K562 (cell line): Measurements from ENCODE around the gene GNG14. TPM values are rescaled to one million over a fixed set of nuclear protein-coding genes. Genes with fewer than 3 reads are reported as not detected.

Experiments used
- ATAC-seq: fragments of 200-7000 bp; cut with Tn5 transposase; 3 replicates; pipeline ENCODE4 v1.9.1; 2020; ENCODE audit warnings: moderate library complexity
- BruUV-seq: library from RNA; stranded (reverse); fragments of 400-500 nt; replicated peaks from 2 replicates; lab custom pipeline; 2021; lab: Mats Ljungman, UMichigan
- CTCF ChIA-PET: fragments of 300-600 bp; formaldehyde crosslinking; extraction: SDS; loops from one replicate; lab custom pipeline; 2021; ENCODE audit warnings: low intra/inter-chr PET ratio; lab: Yijun Ruan, JAX
- POLR2A ChIA-PET: fragments of 300-600, 350-650 bp; sonication (Branson Sonifier 250); formaldehyde crosslinking; extraction: SDS; loops from one replicate; lab custom pipeline; 2021; ENCODE audit warnings: antibody characterized with exemption, inconsistent platforms; lab: Yijun Ruan, JAX
- DNase-seq, 4 experiments: peaks; one replicate each; pipeline versions ENCODE4 v3.0.0 to v3.0.0-alpha.2; 2011 to 2018; ENCODE audit warnings: low spot score in 3 of 4, mixed read lengths in 3 of 4; ENCODE audit errors: extremely low read depth in 1 of 4
- FAIRE-seq: peaks from 2 replicates; lab custom pipeline; 2011; peaks lifted over from hg19 to GRCh38; lab: Jason Lieb, UNC
- H2AFZ ChIP-seq: 2 replicates; pipeline ENCODE4 v1.6.0; 2011; ENCODE audit warnings: low read depth, low read length, control low read depth, inconsistent platforms
- H3K27ac ChIP-seq: fragments of 200-600 bp; 3 replicates; pipeline ENCODE4 v1.8.0; 2011; ENCODE audit warnings: low read depth, mild to moderate bottlenecking, control low read depth, inconsistent platforms, low read length, moderate library complexity, mixed read lengths; ENCODE audit errors: extremely low read depth
- H3K27me3 ChIP-seq, 2 experiments: fragments of 300-600 bp in 1 of 2; 2 replicates in 1 of 2; 3 replicates in 1 of 2; pipeline versions ENCODE4 v1.6.0 to v1.8.0; 2011; ENCODE audit warnings: inconsistent platforms in 2 of 2, low read length in 2 of 2, mild to moderate bottlenecking in 1 of 2, mixed read lengths in 1 of 2, moderate library complexity in 1 of 2; ENCODE audit not compliant: control insufficient read depth in 2 of 2, insufficient read depth in 2 of 2
- H3K36me3 ChIP-seq: fragments of 300-600 bp; 3 replicates; pipeline ENCODE4 v1.8.0; 2011; ENCODE audit warnings: mild to moderate bottlenecking, low read length, inconsistent platforms; ENCODE audit not compliant: control insufficient read depth, insufficient read depth
- H3K4me1 ChIP-seq, 2 experiments: fragments of 200-600 bp in 1 of 2; replicated peaks in 1 of 2; 2 replicates in 1 of 2; 3 replicates in 1 of 2; pipeline versions ENCODE4 v1.5.1 to v1.8.0; 2011; ENCODE audit warnings: inconsistent platforms in 2 of 2, low read length in 2 of 2, mild to moderate bottlenecking in 1 of 2, mixed read lengths in 1 of 2, moderate library complexity in 1 of 2; ENCODE audit not compliant: control insufficient read depth in 2 of 2, insufficient read depth in 2 of 2
- H3K4me2 ChIP-seq: 2 replicates; pipeline ENCODE4 v1.6.1; 2011; ENCODE audit warnings: low read length, control low read depth, inconsistent platforms, mixed read lengths; ENCODE audit not compliant: insufficient read depth
- H3K4me3 ChIP-seq: fragments of 200-600 bp; sonication (generic), shearing (Covaris generic); 2 replicates; pipeline ENCODE4 v1.5.1; 2016; ENCODE audit warnings: control low read depth, inconsistent platforms
- H3K79me2 ChIP-seq: fragments of 200-600 bp; 3 replicates; pipeline ENCODE4 v1.8.0; 2011; ENCODE audit warnings: low read length, inconsistent platforms; ENCODE audit not compliant: control insufficient read depth, insufficient read depth
- H3K9ac ChIP-seq, 2 experiments: 2 replicates each; pipeline versions ENCODE4 v1.6.0 to v1.6.1; 2011; ENCODE audit warnings: low read depth in 2 of 2, low read length in 2 of 2, control low read depth in 1 of 2, inconsistent platforms in 1 of 2, mild to moderate bottlenecking in 1 of 2, mixed read lengths in 1 of 2; ENCODE audit not compliant: insufficient read depth in 1 of 2
- H3K9me1 ChIP-seq: one replicate; pipeline ENCODE4 v1.6.0; 2011; ENCODE audit warnings: inconsistent platforms, mild to moderate bottlenecking, low read length, moderate library complexity; ENCODE audit not compliant: control insufficient read depth, insufficient read depth
- H3K9me3 ChIP-seq: replicated peaks from 2 replicates; pipeline ENCODE4 v1.5.1; 2011; ENCODE audit warnings: low read depth, low read length, inconsistent platforms; ENCODE audit not compliant: control insufficient read depth, insufficient read depth
- H4K20me1 ChIP-seq: replicated peaks from 2 replicates; pipeline ENCODE4 v1.6.1; 2011; ENCODE audit warnings: low read length, inconsistent platforms, mixed read lengths; ENCODE audit not compliant: control insufficient read depth, insufficient read depth
- BRD9 ChIP-seq: fragments of 450-650 bp; IDR thresholded peaks from 2 replicates; pipeline ENCODE4 v1.6.1; 2018; ENCODE audit warnings: low read depth; ENCODE audit not compliant: partially characterized antibody
- E2F1 ChIP-seq: sonication (generic); formaldehyde crosslinking; IDR thresholded peaks from 2 replicates; pipeline ENCODE4 v1.8.1; 2023; ENCODE audit warnings: mild to moderate bottlenecking, missing genetic modification reagents, moderate library complexity
- ERF ChIP-seq: fragments of 450-650 bp; formaldehyde crosslinking; IDR thresholded peaks from 2 replicates; pipeline ENCODE4 v1.4.0; 2020; ENCODE audit warnings: mild to moderate bottlenecking, mixed read lengths
- ETV5 ChIP-seq: sonication (generic); formaldehyde crosslinking; IDR thresholded peaks from 2 replicates; pipeline ENCODE4 v1.4.0; 2020; ENCODE audit warnings: low read depth, mild to moderate bottlenecking, missing genetic modification reagents
- FOXK2 ChIP-seq, 2 experiments: fragments of 450-650 bp; IDR thresholded peaks in 1 of 2; conservative IDR thresholded peaks in 1 of 2; 2 replicates each; pipeline ENCODE4 v1.6.1; 2016; ENCODE audit warnings: low read depth in 2 of 2, mild to moderate bottlenecking in 1 of 2
- HMGXB4 ChIP-seq: sonication (generic); formaldehyde crosslinking; IDR thresholded peaks from 2 replicates; pipeline ENCODE4 v1.8.1; 2023; ENCODE audit warnings: mild to moderate bottlenecking, missing genetic modification reagents
- MTF1 ChIP-seq: fragments of 250-450 bp; sonication (Bioruptor Pico); IDR thresholded peaks from 2 replicates; pipeline ENCODE4 v1.9.0; 2021; ENCODE audit warnings: moderate library complexity, mild to moderate bottlenecking, inconsistent platforms, borderline replicate concordance
- SETDB1 ChIP-seq: IDR thresholded peaks from one replicate; pipeline ENCODE4 v1.6.1; 2012; ENCODE audit warnings: low read length, control low read depth, inconsistent platforms
- TAF15 ChIP-seq: fragments of 200-400 bp; formaldehyde crosslinking; IDR thresholded peaks from 2 replicates; pipeline ENCODE4 v1.6.1; 2017; ENCODE audit warnings: mild to moderate bottlenecking, low read depth, low read length, moderate library complexity
- THRAP3 ChIP-seq: fragments of 450-650 bp; IDR thresholded peaks from 2 replicates; pipeline ENCODE4 v1.6.1; 2016; ENCODE audit warnings: mild to moderate bottlenecking, inconsistent platforms, borderline replicate concordance
- ZBTB33 ChIP-seq: sonication (generic); formaldehyde crosslinking; IDR thresholded peaks from 2 replicates; pipeline ENCODE4 v1.8.1; 2023; ENCODE audit warnings: mild to moderate bottlenecking, missing genetic modification reagents
- ZKSCAN8 ChIP-seq: fragments of 200-800 bp; sonication (Bioruptor generic); IDR thresholded peaks from 2 replicates; pipeline ENCODE4 v1.6.1; 2016; ENCODE audit warnings: missing genetic modification characterization, missing compliant biosample characterization
- ZNF561 ChIP-seq: fragments of 450-650 bp; formaldehyde crosslinking; conservative IDR thresholded peaks from 2 replicates; pipeline ENCODE4 v1.4.0; 2020; ENCODE audit warnings: mild to moderate bottlenecking, moderate library complexity
- ZNF655 ChIP-seq: fragments of 250-450 bp; sonication (Bioruptor Pico); IDR thresholded peaks from 2 replicates; pipeline ENCODE4 v1.5.0; 2021
- WGBS: fragments of 100-300 bp; shearing (Covaris generic); methylation state at CpG from one replicate; pipeline ENCODE4 v1.1.6; 2016; ENCODE audit warnings: low coverage, mixed read lengths; ENCODE audit not compliant: insufficient coverage; ENCODE audit errors: missing lambda C conversion rate; 5-methylcytosine and 5-hydroxymethylcytosine counted together
- in situ Hi-C: fragments of 300-500 bp; cut with MboI; formaldehyde crosslinking; loops from 4 replicates; pipeline ENCODE4 v1.15.0; 2018; ENCODE audit warnings: inconsistent platforms, mixed read lengths
- intact Hi-C: fragments of 100-400 bp; cut with micrococcal nuclease; formaldehyde crosslinking; loops from 2 replicates; pipeline ENCODE4 v1.14.2; 2022
- polyA plus RNA-seq, 8 experiments: library from polyadenylated mRNA; depleted of rRNA in 4 of 8; stranded (reverse) in 5 of 8; unstranded in 3 of 8; fragments of >200 nt; fragmentation: Nextera tagmentation in 2 of 8; fragmentation: Illumina TruSeq in 1 of 8; extraction: Ambion mirVana in 2 of 8; extraction: Trizol in 1 of 8; gene quantifications; 2 replicates each; pipeline versions ENCODE4 v1.2.1 to v1.2.3, GENCODE V29; 2011 to 2014; ENCODE audit warnings: inconsistent platforms in 1 of 8, missing spikeins in 1 of 8
- total RNA-seq, 7 experiments: library from RNA; depleted of rRNA in 6 of 7; stranded (reverse); fragments of >200 nt in 6 of 7; fragmentation: Illumina TruSeq in 2 of 7; extraction: Trizol in 2 of 7; gene quantifications; 2 replicates each; pipeline versions ENCODE4 v1.2.1 to v1.2.3, GENCODE V29; 2011 to 2021; ENCODE audit warnings: low replicate concordance in 1 of 7

Gene GNG14
- total and polyA plus RNA-seq, 9 of the 15 experiments (the other 6 are each of a cell fraction or from before 2014, with no cell fraction given): not detected

- BruUV-seq: no TSS peak
- Histone ChIP-seq H4K20me1 (no peaks in the 10 kb centered on the region), H3K36me3 (peaks cover 23% of the 10 kb centered on the region; the same call in 2 of the 3 replicates)
- TF ChIP-seq HMGXB4 (no peak), SETDB1 (no peak), MTF1 (no peak), ZNF561 (CRISPR knock-in tag) (no peak), ZKSCAN8 (CRISPR knock-in tag) (no peak), E2F1 (no peak), ERF (CRISPR knock-in tag) (no peak), ZNF655 (no peak), TAF15 (no peak), ETV5 (CRISPR knock-in tag) (no peak), FOXK2 (conservative IDR thresholded peaks at IDR 0.05 in 1 of 2, IDR thresholded peaks at IDR 0.05 in 1 of 2; ENCODE audit: low read depth in 2 of 2) (no peak), ZBTB33 (CRISPR knock-in tag) (no peak), THRAP3 (no peak), BRD9 (no peak)
Measured at GRCh38 chr19:12655546-12655945, 32.3 kb upstream of the GNG14 start.

More at GRCh38 chr19:12655546-12655945, 32.3 kb upstream of the GNG14 start:
- H3K4me2 ChIP-seq: no peak overlapping the region
- ChIA-PET CTCF (no interaction called here), POLR2A (interaction anchor here (0.5 kb wide), 1 partner anchor 11 kb away, joined by 5 read pairs; the partner anchor contains the start of genes MAN2B1 and WDR83)
- H3K79me2 ChIP-seq: no peaks in the 10 kb centered on the region
- ATAC-seq (no peak), FAIRE-seq (no peak), DNase-seq (no peak)
- H2AFZ ChIP-seq: no peak overlapping the region
- intact Hi-C loops (no loop called here), in situ Hi-C loops (no loop called here)
- H3K4me3 ChIP-seq: no peak overlapping the region
- no peaks in the 10 kb centered on the region for H3K27me3 ChIP-seq
- 82% methylated on average over 8 of the region's 8 CpGs for WGBS
- H3K9me3 ChIP-seq: 0 out of 2 replicates have a peak, but pooled peaks cover 1% of the 10 kb centered on the region
- no peak overlapping the region for H3K9ac ChIP-seq
- no peak overlapping the region for H3K27ac ChIP-seq
- H3K4me1 ChIP-seq: peaks cover 4 to 8% of the 10 kb centered on the region in 2 experiments; a peak in 4 of 5 replicates
- H3K9me1 ChIP-seq: no peaks in the 10 kb centered on the region
